HepG2 (cell line): ENCODE measurements around the gene BRK1. TPM values are rescaled to one million over a fixed set of nuclear protein-coding genes. Genes with fewer than 3 reads are reported as not detected.

ENCODE experiments used
- ADNP ChIP-seq: sonication (generic); formaldehyde crosslinking; IDR thresholded peaks from 2 replicates; pipeline ENCODE4 v1.4.0; 2020; ENCODE audit warnings: missing genetic modification reagents
- ATF2 ChIP-seq: sonication (generic); formaldehyde crosslinking; IDR thresholded peaks from 2 replicates; pipeline ENCODE4 v1.4.0; 2020; ENCODE audit warnings: missing genetic modification reagents
- CBX1 ChIP-seq: IDR thresholded peaks from one replicate; pipeline ENCODE4 v1.6.1; 2016; ENCODE audit warnings: antibody characterized with exemption, low read depth
- CENPX ChIP-seq: sonication (generic); formaldehyde crosslinking; IDR thresholded peaks from 2 replicates; pipeline ENCODE4 v1.9.0; 2021; ENCODE audit warnings: mild to moderate bottlenecking, missing genetic modification reagents, moderate library complexity
- HCFC1 ChIP-seq: fragments of 150-350 bp; IDR thresholded peaks from 2 replicates; pipeline ENCODE4 v1.6.1; 2014; ENCODE audit warnings: low read depth, low read length
- KAT2B ChIP-seq: fragments of 150-350 bp; IDR thresholded peaks from 2 replicates; pipeline ENCODE4 v1.6.1; 2014; ENCODE audit warnings: low read depth, low read length, borderline replicate concordance
- NFRKB ChIP-seq: fragments of 450-650 bp; IDR thresholded peaks from 2 replicates; pipeline ENCODE4 v1.6.1; 2017
- ONECUT2 ChIP-seq: sonication (generic); formaldehyde crosslinking; IDR thresholded peaks from 2 replicates; pipeline ENCODE4 v1.4.0; 2020; ENCODE audit warnings: missing genetic modification reagents
- RFXAP ChIP-seq: sonication (generic); formaldehyde crosslinking; IDR thresholded peaks from 2 replicates; pipeline ENCODE4 v1.4.0; 2020; ENCODE audit warnings: missing genetic modification reagents, borderline replicate concordance
- XBP1 ChIP-seq: sonication (generic); formaldehyde crosslinking; IDR thresholded peaks from 2 replicates; pipeline ENCODE4 v1.5.0; 2020; ENCODE audit warnings: missing genetic modification reagents
- ZBTB1 ChIP-seq: sonication (generic); formaldehyde crosslinking; IDR thresholded peaks from 2 replicates; pipeline ENCODE4 v1.4.0; 2020; ENCODE audit warnings: missing genetic modification reagents, borderline replicate concordance
- ZBTB46 ChIP-seq: sonication (generic); formaldehyde crosslinking; IDR thresholded peaks from 2 replicates; pipeline ENCODE4 v1.4.0; 2020; ENCODE audit warnings: mild to moderate bottlenecking, missing genetic modification reagents, borderline replicate concordance
- ZFP36L1 ChIP-seq: sonication (generic); formaldehyde crosslinking; IDR thresholded peaks from 2 replicates; pipeline ENCODE4 v1.8.0; 2022; ENCODE audit warnings: mild to moderate bottlenecking, missing genetic modification reagents, moderate library complexity
- ZNF180 ChIP-seq: sonication (generic); formaldehyde crosslinking; IDR thresholded peaks from 2 replicates; pipeline ENCODE4 v1.4.0; 2020; ENCODE audit warnings: low read depth, missing genetic modification reagents, borderline replicate concordance
- ZNF207 ChIP-seq: fragments of 450-650 bp; IDR thresholded peaks from 2 replicates; pipeline ENCODE4 v1.6.1; 2016; ENCODE audit warnings: antibody characterized with exemption, borderline replicate concordance
- ZNF280B ChIP-seq: sonication (generic); formaldehyde crosslinking; IDR thresholded peaks from 2 replicates; pipeline ENCODE4 v1.5.0; 2020; ENCODE audit warnings: missing genetic modification reagents, mild to moderate bottlenecking, borderline replicate concordance
- ZNF296 ChIP-seq: sonication (generic); formaldehyde crosslinking; conservative IDR thresholded peaks from 2 replicates; pipeline ENCODE4 v1.5.0; 2020; ENCODE audit warnings: mild to moderate bottlenecking, missing genetic modification reagents
- ZNF382 ChIP-seq: sonication (generic); formaldehyde crosslinking; IDR thresholded peaks from 2 replicates; pipeline ENCODE4 v1.5.0; 2020; ENCODE audit warnings: missing genetic modification reagents, mild to moderate bottlenecking, borderline replicate concordance
- ZNF446 ChIP-seq: sonication (generic); formaldehyde crosslinking; IDR thresholded peaks from 2 replicates; pipeline ENCODE4 v1.5.0; 2020; ENCODE audit warnings: mild to moderate bottlenecking, missing genetic modification reagents
- ZNF609 ChIP-seq: sonication (generic); formaldehyde crosslinking; IDR thresholded peaks from 2 replicates; pipeline ENCODE4 v1.4.0; 2020; ENCODE audit warnings: mild to moderate bottlenecking, missing genetic modification reagents, borderline replicate concordance
- ZNF720 ChIP-seq: sonication (generic); formaldehyde crosslinking; IDR thresholded peaks from 2 replicates; pipeline ENCODE4 v1.4.0; 2020; ENCODE audit warnings: missing genetic modification reagents
- polyA plus RNA-seq, 8 experiments: library from polyadenylated mRNA; depleted of rRNA in 3 of 8; stranded (reverse) in 7 of 8; unstranded in 1 of 8; fragments of >200 nt; fragmentation: Illumina TruSeq in 4 of 8; extraction: Trizol in 4 of 8; gene quantifications; 2 replicates each; pipeline versions ENCODE4 v1.2.1 to v1.2.3, GENCODE V29; 2011 to 2016; ENCODE audit warnings: low read depth in 4 of 8, missing spikeins in 1 of 8, mixed read lengths in 1 of 8; ENCODE audit not compliant: insufficient read depth in 1 of 8
- total RNA-seq, 5 experiments: library from RNA; depleted of rRNA; stranded (reverse); fragments of >200 nt; fragmentation: Illumina TruSeq; extraction: Trizol; gene quantifications; 2 replicates each; pipeline ENCODE4 v1.2.3, GENCODE V29; 2016; ENCODE audit warnings: low read depth in 1 of 5

Gene BRK1
- total and polyA plus RNA-seq, 2 of the 13 experiments (the other 11 are each of a cell fraction or from before 2014, with no cell fraction given) = 118 to 155 TPM

GRCh38 chr3:10115326-10116137 lies at the start of gene BRK1 (continued):
- TF ChIP-seq ZBTB1 (CRISPR knock-in tag) (no peak), ZNF446 (CRISPR knock-in tag) (peak; percentile 91), CBX1 (peak; percentile 50), ZNF296 (no peak), ZNF720 (CRISPR knock-in tag) (no peak), RFXAP (CRISPR knock-in tag) (peak; percentile 62; the same call in 1 of the 2 replicates), HCFC1 (no peak), ZBTB46 (CRISPR knock-in tag) (no peak), CENPX (no peak), XBP1 (CRISPR knock-in tag) (peak; percentile 84), ADNP (no peak), ZNF280B (no peak), ATF2 (CRISPR knock-in tag) (no peak), ZNF382 (CRISPR knock-in tag) (no peak), NFRKB (no peak), ZNF609 (peak; percentile 37; the same call in 1 of the 2 replicates), ZFP36L1 (CRISPR knock-in tag) (no peak), ZNF207 (no peak), ZNF180 (no peak), ONECUT2 (0 out of 2 replicates have a peak, but pooled peaks have one; percentile 52), KAT2B (no peak)
